ENCODE data around the gene NALCN. TPM values are rescaled to one million over a fixed set of nuclear protein-coding genes. Genes with fewer than 3 reads are reported as not detected.

Gene NALCN
- total and polyA plus RNA-seq, 10 of the 15 experiments (the other 5 are each of a cell fraction or from before 2014, with no cell fraction given) = under 0.01 TPM; not detected in 9

DNA sequence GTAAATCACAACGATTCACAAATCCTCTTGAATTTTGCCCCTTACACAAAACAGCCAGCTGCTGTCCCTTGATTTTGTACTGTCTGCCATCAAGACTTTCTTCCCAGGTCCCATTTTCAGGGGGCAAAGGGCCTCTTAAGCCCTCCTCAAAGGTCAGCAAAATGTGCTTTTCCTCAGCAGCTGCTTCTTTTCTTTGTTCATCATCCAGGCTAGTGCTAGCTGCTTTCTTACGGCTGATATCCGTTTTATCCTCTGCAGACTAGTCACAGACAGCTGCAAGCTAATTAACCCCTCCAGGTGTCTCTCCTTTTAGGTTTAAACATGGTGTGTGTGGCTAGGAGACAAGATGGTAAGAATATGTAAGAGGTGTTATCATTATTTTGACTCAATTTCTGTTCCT lies 90.9 kb downstream of the NALCN start (continued):
- TF ChIP-seq, protein P1, sequence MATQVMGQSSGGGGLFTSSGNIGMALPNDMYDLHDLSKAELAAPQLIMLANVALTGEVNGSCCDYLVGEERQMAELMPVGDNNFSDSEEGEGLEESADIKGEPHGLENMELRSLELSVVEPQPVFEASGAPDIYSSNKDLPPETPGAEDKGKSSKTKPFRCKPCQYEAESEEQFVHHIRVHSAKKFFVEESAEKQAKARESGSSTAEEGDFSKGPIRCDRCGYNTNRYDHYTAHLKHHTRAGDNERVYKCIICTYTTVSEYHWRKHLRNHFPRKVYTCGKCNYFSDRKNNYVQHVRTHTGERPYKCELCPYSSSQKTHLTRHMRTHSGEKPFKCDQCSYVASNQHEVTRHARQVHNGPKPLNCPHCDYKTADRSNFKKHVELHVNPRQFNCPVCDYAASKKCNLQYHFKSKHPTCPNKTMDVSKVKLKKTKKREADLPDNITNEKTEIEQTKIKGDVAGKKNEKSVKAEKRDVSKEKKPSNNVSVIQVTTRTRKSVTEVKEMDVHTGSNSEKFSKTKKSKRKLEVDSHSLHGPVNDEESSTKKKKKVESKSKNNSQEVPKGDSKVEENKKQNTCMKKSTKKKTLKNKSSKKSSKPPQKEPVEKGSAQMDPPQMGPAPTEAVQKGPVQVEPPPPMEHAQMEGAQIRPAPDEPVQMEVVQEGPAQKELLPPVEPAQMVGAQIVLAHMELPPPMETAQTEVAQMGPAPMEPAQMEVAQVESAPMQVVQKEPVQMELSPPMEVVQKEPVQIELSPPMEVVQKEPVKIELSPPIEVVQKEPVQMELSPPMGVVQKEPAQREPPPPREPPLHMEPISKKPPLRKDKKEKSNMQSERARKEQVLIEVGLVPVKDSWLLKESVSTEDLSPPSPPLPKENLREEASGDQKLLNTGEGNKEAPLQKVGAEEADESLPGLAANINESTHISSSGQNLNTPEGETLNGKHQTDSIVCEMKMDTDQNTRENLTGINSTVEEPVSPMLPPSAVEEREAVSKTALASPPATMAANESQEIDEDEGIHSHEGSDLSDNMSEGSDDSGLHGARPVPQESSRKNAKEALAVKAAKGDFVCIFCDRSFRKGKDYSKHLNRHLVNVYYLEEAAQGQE (IDR thresholded peaks at IDR 0.05; ENCODE audit: low read depth, low read length) = no peak
- TF ChIP-seq, protein P2, sequence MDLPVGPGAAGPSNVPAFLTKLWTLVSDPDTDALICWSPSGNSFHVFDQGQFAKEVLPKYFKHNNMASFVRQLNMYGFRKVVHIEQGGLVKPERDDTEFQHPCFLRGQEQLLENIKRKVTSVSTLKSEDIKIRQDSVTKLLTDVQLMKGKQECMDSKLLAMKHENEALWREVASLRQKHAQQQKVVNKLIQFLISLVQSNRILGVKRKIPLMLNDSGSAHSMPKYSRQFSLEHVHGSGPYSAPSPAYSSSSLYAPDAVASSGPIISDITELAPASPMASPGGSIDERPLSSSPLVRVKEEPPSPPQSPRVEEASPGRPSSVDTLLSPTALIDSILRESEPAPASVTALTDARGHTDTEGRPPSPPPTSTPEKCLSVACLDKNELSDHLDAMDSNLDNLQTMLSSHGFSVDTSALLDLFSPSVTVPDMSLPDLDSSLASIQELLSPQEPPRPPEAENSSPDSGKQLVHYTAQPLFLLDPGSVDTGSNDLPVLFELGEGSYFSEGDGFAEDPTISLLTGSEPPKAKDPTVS (IDR thresholded peaks at IDR 0.05; ENCODE audit: low read depth, low read length) = no peak
- TF ChIP-seq PML (IDR thresholded peaks at IDR 0.05; ENCODE audit: low read length) = no peak

DNA sequence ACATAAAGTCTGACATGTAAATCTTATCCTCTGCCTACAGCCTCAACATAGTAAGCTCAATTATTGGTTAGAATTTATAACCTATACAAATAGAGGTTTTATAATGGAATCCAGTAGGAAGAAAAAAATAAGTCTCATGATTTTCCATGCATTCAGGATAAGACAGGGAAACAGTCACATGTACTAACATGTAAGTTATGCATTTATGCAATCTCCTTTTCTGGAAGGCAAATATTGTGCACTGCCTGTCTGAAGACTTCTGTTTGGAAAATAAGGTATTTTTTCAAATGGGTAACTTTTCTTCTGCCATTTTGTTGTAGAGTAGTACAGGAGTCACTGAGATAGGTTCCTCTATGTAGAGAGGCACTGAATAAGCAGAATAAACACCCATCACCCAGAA lies 92.7 kb downstream of the NALCN start:
- no peak for FAIRE-seq
- in situ Hi-C loops (cut with MboI) = no loop called here
- BruUV-seq (replicated peaks) = no TSS peak

More for the DNA sequence above, 92.7 kb downstream of the NALCN start:
- Histone ChIP-seq H3K4me1 (ENCODE audit: control insufficient read depth, insufficient read depth, low read length) (no peaks in the 10 kb centered on the region), H3K27ac (ENCODE audit: control insufficient read depth, insufficient read depth) (no peak overlapping the region), H3K79me2 (ENCODE audit: control insufficient read depth, insufficient read depth, low read length) (no peaks in the 10 kb centered on the region), H3K4me2 (ENCODE audit: control insufficient read depth, insufficient read depth) (no peak overlapping the region), H4K20me1 (ENCODE audit: control insufficient read depth, insufficient read depth) (no peaks in the 10 kb centered on the region), H3K36me3 (ENCODE audit: control insufficient read depth in 2 of 2, insufficient read depth in 2 of 2, low read length in 1 of 2) (no peaks in the 10 kb centered on the region), H3K9ac (ENCODE audit: control insufficient read depth, insufficient read depth, low read length) (no peak overlapping the region), H3K27me3 (replicated peaks in 1 of 2; ENCODE audit: control insufficient read depth in 2 of 2, insufficient read depth in 2 of 2, low read length in 1 of 2) (no peaks in the 10 kb centered on the region), H3K9me3 (replicated peaks; ENCODE audit: control insufficient read depth, insufficient read depth, low read length) (no peaks in the 10 kb centered on the region), H3K4me3 (no peak overlapping the region), H2AFZ (ENCODE audit: control insufficient read depth, low read depth, low read length) (no peak overlapping the region)
- DNase-seq (ENCODE audit: low read depth, low spot score) = no peak
- SMC1A ChIA-PET (ENCODE audit: uncharacterized antibody, unreplicated experiment) = no interaction called here
- no peak for ATAC-seq
- RAD21 ChIA-PET (ENCODE audit: unreplicated experiment) = interaction anchor here (0.5 kb wide), 1 partner anchor 9 kb away, joined by 6 read pairs; no protein-coding TSS in a partner anchor
- CTCF ChIA-PET = no interaction called here
- TF ChIP-seq ZBED1 (IDR thresholded peaks at IDR 0.05; ENCODE audit: borderline replicate concordance) = no peak
- no peak for TF ChIP-seq YBX1 (IDR thresholded peaks at IDR 0.05)
- no peak for TF ChIP-seq MYC (IDR thresholded peaks at IDR 0.05; ENCODE audit: insufficient read depth, insufficient read length, insufficient replicate concordance, low read length, severe bottlenecking)
- TF ChIP-seq GATAD2B (conservative IDR thresholded peaks at IDR 0.05; ENCODE audit: low read depth) = no peak
- TF ChIP-seq STAT1 (conservative IDR thresholded peaks at IDR 0.05) = no peak
- TF ChIP-seq TAF1 (IDR thresholded peaks at IDR 0.05; ENCODE audit: borderline replicate concordance, low read depth, low read length) = no peak
- TF ChIP-seq KLF5 (IDR thresholded peaks at IDR 0.05; ENCODE audit: partially characterized antibody) = no peak
- TF ChIP-seq NFYB (IDR thresholded peaks at IDR 0.05; ENCODE audit: insufficient read depth, low read depth, low read length) = no peak
- POLR2A ChIA-PET = no interaction called here
- intact Hi-C loops (cut with micrococcal nuclease; ENCODE audit: unreplicated experiment) = no loop called here
